GM19193 (cell line): ENCODE results near the gene FBP1.

Experiments used
- POLR2A ChIP-seq: IDR thresholded peaks from 4 replicates; pipeline ENCODE4 v1.6.1; 2011; ENCODE audit not compliant: insufficient read depth, insufficient read length; ENCODE audit errors: extremely low read depth

The FBP1 gene

GRCh38 chr9:94611638-94612068, 27.7 kb downstream of the FBP1 start:
- no peak for TF ChIP-seq POLR2A

DNA sequence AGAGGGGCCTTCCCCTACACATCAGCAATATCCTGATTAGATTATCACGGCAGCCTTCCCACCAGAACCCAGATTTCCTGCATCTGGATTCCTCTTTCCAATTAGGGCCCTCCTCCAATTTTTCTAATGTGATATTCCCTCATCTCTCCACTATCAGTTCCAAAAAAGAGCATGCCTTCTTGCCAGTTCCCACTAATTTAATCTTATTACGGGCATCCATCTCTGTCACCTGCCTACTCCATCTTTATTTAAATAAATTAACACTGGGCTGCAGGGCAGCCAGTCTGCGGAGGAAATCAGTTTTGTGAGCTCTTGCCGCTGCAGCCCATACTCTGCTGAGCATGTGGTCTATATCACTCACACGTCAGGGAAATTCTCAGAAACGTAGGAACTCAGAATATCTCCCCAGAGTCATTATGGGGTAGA, 29.1 kb downstream of the FBP1 start:
- TF ChIP-seq POLR2A = no peak

GRCh38 chr9:94607423-94607691, 32.0 kb downstream of the FBP1 start:
- no peak for TF ChIP-seq POLR2A

GRCh38 chr9:94606646-94607422, 32.5 kb downstream of the FBP1 start:
- no peak for TF ChIP-seq POLR2A

DNA sequence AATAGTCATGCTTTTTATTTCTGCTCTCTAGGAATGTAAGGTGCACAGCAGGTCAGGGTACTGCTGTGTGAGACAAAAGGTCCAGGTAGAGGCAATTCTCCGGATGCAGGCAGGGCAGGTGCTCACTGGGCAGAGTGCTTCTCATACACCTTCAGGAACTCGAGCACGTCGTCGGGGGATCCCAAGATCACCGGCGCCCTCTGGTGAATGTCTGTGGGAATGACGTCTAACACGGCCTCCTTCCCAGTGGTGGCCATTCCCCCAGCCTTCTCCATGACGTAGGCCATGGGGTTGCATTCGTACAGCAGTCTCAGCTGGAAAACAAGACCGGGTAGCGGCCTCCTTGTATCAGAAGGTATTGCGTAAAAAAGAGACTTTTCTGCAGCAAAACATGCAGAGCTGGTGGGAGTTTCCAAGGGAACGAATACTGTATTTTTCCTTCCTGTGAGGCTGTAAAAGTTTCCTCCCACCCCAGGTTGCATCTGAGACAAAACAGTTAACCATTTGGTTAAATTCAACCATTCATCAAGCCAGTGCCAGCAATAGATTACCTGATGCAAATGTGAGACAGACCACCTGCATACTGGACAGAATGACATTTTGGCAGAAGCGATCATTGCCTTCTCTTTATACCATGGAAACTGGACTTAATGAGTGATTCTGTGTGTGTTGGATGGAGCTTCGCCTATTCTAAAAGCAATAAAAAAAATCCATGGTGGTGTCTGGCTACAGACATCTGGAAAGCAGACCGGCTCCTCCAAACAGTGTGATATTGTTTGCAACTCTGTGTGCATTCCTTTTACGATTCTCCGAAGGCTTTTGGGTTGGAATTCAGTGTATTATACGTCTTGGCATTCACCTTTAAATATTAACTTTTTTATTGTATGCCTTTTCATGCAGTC, 35.8 kb downstream of the FBP1 start:
- no peak for TF ChIP-seq POLR2A

GRCh38 chr9:94602666-94603065, 36.7 kb downstream of the FBP1 start:
- TF ChIP-seq POLR2A = no peak

GRCh38 chr9:94600715-94601114, 38.6 kb downstream of the FBP1 start:
- TF ChIP-seq POLR2A = no peak

- no peak for TF ChIP-seq POLR2A
These were observed 39.1 kb downstream of the FBP1 start for GRCh38 chr9:94600258-94600657.

DNA sequence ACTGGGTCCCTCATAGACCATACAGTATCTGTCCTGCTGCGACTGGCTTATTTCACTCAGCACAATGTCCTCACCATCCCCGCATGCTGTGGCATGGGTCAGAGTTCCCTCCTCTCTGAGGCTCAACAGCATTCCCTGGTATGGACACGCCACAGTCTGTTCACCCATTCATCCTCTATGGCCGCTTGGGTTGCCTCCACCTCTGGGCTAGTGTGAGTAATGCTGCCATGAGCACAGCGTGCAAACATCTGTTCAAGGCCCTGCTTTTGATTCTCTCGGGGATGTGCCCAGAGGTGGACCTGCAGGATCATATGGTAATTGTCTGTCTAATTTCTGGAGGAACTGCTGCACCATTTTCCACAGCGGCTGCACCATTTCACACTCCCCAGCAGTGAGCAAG, 40.2 kb downstream of the FBP1 start:
- no peak for TF ChIP-seq POLR2A

DNA sequence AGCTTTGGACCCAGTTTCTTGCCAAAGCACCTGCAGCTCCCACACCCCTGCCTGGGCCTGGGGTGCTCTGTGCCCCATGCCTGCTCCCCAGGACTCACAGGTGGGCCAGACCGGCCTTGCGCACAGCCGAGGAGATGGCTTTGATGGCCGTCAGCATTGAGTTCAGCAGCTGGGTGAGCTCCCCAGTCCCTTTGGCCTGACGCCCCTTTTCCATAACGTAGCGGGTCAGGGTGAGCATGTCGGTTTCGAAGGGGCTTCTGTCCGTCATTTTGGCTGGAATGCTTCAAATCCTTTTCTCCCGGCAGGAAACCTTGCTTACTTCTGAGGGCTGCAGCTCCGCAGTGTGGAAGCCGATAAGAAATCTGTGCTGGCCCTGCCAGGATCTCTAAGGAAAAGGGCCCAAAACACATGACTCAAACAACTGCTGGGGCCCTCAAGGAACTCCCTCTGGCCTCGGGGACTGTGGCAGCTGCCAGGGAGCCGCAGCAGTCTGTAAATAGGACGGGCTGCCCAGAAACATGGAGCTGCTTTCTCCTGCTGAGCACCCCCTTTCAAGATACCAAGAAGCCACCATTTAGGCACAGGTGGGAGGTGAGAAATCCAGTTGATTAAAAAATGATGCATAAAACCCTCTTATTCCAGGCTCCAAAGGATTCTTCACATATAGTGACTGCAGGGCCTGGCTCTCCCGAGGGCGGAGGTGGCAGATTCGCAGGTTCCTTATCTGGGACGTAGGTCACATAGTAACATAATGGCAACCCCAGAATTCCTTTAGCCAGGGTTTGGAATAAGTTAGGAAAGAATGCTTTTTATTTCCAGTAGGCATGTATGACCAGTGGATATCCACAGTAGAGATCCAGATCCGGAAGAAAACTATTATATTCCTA, 45.6 kb downstream of the FBP1 start, which contains the start of gene FBP2:
Gene FBP2, minus strand, starts transcription at position 366 of the 887 bp plus-strand sequence. Its CDS starts 98 bp downstream, at position 268.
- TF ChIP-seq POLR2A = no peak

GRCh38 chr9:94591876-94592275, 47.4 kb downstream of the FBP1 start:
- TF ChIP-seq POLR2A = no peak

DNA sequence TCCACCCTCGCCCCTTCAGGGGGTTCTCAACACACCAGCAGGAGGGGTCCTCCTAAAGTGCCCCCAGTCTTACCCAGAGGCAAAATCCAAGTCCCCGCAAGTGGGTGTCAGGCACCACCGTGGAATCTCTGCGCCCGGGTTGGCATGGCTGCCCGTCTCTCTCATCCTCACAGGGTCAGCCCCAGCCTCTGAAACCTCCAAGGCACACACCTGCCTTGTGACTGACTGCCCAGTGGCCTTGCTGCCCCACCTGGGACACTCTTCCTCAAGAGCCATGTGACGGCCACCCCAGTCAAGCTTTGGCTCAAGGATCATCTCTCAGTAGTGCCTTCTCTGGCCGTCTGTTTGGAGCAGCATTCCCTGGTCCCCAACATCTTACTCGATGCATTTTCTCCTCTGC, 50.6 kb downstream of the FBP1 start:
- no peak for TF ChIP-seq POLR2A

GRCh38 chr9:94586814-94587213, 52.5 kb downstream of the FBP1 start:
- no peak for TF ChIP-seq POLR2A

GRCh38 chr9:94586316-94586715, 53.0 kb downstream of the FBP1 start:
- no peak for TF ChIP-seq POLR2A

DNA sequence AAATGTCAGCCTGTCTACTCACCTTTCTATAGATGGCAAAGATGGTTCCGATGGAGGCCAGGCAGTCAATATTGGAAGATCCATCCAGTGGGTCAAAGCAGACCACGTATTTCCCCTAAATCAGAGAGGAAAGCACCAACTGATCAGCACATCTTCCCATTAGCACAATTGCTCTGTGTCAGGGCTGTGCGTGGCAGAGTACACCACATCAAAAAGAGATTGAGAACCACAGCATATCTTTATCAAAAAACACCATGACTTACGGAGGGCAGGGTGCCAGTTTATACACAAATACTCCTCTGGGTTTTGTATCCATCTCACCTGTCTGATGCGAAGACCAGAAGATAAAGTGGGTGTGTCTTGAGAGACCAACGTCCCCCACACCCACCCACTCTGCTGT, 54.8 kb downstream of the FBP1 start:
- no peak for TF ChIP-seq POLR2A
